Measurements from ENCODE around the gene SLC16A3.
"Not testable (repeated sequence)": the region's sequence is repeated elsewhere in the genome, so short reads cannot be mapped to it uniquely, and the experiment has no call there.

SLC16A3 gene

GRCh38 chr17:82228842-82229697 is at the start of gene SLC16A3:
Gene SLC16A3, plus strand, starts transcription at chr17:82229042. Its CDS starts 6,967 bp downstream, at chr17:82236009.
- no peak for DNase-seq

DNA sequence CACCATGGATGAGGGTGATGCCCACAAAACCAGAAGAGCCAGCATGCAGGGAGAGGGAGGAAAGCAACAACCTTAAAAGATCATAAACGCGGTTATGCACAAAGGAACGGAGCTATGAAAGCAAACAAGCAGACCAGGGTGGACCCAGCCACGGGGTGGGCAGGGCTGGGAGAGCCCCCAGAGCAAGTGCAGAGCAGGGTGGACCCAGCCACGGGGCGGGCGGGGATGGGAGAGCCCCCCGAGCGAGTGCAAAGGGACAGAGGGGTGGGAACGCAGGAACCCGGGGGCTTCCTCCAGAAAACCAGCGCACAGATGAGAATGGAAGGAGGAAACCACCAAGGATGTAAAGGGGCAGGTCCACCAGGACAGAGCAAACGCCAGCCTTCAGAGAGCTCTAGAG is 49.4 kb upstream of the SLC16A3 start:
- DNase-seq: no peak

DNA sequence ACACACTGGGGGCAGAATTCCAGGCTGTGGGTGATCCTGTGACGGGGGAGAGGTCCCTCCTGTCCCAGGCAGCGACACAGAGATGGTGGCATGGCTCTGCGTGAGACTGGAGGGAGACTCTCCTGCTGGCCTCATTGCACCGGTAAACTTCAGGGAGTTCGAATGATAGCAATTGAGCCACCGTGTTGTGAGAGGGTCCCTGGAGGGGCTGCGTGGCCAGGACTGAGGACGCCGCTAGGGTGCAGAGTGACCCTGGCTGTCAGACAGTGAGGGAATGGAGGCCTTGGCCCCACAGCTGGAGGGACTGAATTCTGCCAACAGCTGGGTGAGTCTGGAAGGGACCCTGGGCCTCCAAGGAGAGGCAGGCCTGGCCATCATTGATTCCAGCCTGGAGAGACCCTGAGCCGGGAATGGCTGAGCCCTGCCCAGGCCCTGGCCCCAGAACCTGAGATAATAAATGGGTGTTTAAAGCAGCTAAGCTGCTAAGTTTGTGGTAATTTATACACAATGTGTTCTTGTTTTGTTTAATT is 48.8 kb upstream of the SLC16A3 start:
- no peak for DNase-seq

DNA sequence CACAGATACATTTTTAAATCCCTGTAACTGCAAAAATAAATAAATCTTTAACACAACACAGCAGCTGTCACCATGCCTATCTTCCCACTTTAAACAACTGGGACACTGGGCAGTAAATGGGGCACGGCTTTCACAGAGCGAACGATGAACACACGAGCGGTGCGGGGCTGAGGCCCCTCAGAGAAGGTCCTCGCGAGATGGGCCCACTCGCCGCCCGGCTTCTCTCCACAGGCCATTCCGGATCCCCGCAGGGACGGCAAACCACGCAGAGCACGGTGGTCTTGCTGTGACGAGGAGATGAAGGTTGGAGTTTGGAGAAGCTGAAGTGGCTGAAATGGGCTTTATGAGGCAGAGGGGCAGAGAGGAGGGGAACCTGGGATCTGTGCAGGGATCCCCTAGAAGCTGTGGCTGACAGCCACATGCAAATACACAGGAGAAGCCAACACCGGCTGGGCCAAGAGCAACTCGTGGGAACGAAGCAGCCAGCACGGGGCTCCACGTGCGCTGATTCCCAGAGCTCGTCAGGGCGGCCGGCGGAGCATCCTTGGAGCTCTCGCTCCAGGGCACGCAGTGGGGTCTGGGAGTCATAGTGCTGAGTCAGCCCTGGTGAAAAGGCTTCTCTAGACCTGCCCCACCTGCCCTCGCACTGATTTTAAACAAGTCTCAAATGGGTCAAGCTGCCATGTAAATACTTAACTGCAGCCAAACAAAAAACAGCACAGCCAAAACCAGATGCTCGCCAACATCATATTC is 47.9 kb upstream of the SLC16A3 start:
- DNase-seq: no peak

DNA sequence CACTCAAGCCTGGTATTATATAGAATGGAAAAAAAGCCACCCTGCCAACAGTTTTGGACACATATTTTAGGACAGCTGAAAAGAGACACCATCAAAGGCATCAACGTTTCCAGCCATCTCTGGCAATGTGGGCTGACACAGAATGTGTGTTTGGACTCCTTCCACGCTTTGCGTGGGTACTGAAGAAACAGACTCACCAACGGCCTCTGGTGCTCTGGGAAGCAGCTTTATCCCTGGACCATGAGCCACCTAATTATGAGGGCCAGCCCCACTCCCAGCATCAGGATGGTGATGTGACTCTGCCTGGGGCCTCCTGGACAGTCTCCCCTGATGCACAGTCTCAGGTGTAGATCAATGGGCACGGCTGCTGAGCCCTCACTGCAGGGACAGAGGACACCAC is 44.1 kb upstream of the SLC16A3 start:
- DNase-seq: no peak

DNA sequence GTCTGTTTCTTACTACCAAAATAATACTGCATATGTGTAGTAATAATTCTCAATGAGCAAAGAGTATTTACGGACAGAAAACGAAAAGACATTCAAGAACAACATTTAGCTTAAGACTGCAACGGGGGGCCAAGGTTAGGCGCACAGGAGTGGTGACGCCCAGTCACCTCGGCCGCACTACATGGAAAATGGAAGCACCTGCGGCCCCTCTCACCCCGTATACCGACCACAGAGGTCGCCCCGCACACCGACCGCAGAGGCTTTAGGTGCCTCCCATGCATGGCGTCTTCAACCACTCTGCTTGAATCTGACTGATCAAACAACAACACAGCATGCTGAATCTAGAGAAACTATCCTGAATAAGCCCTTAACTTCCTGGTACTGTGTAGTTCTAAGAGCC is 42.6 kb upstream of the SLC16A3 start:
- no peak for DNase-seq

- DNase-seq: no peak
These were observed 41.3 kb upstream of the SLC16A3 start for GRCh38 chr17:82187500-82187899.

GRCh38 chr17:82188001-82188961 is 40.6 kb upstream of the SLC16A3 start:
- no peak for DNase-seq

DNA sequence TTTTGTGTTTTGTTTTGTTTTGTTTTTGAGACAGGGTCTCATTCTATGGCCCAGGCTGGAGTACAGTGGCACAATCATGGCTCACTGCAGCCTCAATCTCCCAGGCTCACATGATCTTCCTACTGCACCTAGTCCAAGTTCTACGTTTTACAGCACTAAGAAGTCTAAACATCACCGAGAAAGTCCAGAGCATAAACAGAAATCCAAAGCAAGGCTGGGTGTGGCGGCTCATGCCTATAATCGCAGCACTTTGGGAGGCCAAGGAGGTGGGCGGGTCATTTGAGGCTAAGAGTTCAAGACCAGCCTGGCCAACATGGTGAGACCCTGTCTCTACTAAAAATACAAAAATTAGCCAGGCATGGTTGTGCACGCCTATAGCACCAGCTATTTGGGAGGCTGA is 35.8 kb upstream of the SLC16A3 start:
- not testable (repeated sequence) for DNase-seq

DNA sequence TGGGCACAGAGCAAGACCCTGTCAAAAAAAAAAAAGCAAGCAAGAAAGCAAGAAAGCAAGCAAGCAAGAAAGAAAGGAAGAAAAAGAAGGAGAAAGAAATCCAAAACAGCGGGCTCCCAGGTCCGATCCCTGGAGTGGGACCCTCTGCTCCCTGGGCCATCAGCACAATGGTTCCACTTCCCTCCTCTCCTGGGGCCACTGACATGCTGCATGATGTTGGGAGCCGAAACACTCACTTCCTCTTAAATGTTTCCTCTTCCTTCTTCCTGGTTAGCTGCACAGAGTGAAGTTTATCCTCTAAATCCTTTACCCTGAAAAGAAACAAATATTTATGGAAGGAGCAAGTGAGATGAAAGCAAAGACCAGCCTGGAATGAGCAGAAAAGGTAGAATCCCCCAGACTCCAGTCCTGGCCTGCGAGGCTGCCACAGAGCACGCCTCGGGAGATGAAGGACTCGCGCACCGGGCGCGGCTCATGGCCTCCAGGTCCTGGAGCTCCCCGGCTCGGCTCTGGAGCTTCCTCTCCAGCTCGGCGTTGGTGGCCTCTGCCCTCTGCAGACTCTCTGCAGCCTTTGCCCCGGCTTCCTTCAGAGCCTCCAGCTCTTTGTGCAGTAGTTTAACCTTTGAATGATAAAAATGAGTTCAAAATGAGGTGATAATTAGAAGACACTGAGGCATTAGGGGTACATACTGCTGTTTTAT is 35.2 kb upstream of the SLC16A3 start:
- no peak for DNase-seq

DNA sequence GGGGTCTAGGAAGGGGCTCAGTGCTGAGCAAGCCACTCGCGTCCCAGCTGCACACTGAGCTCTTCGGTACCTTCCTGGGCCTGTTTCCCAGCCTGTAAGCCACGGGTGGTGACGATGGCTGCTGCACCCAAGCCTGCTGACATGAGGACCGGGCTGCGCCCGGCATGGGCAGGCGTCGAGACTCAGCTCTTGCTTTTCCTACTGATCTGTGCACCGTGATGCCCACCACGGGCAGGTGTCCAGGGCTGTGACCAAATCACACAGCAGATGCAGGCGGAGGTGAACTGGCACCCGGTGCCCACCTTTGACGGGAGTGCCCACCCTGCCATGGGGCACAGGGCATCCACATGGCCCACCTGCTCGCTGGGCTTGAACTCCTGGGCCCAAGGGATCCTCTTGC is 34.1 kb upstream of the SLC16A3 start:
- DNase-seq: no peak

DNA sequence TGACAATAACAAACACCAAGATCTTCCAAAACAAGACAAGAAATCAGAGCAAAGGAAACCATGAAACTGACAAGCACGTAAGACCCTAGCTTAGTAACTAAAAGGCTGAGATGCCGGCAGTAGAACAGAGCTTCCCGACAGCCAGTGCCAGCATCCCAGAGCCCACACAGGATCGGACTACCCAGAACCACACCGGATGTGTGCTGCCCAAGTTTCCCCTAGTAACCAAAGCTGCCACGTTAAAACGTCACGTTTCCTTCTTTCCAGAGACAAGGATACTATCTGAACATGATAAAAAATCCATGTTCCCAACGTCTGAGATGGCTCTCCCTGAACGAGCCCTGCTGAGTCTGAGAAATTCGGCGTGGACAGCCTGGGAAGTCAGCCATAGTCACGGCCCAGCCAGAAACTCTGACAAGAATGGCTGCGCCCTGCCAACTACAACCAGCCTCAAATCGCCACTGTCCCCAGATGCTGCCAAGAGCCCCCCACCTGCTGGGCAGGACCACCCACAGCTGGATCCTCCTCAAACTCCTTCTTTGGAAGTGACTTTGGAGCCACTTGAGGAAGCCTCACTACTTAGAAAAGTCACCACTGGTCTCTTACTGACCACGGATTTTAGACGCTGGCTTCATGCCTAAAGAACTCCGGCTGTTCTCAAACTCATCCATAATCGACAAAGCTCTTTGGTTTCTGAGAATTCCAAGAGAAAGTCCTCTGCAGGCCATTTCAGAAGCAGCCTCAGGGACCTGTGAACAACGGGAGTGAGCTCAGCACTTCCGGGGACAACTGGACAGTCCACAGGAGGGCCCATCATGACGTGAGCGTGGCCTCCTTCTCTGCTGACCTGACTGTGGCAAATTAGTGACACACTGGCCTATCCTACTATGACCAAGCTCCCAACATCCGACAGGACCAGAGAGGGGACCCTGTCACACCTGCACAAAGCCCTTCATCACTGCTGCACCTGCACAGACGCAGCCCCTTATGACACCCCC is 32.9 kb upstream of the SLC16A3 start:
- no peak for DNase-seq

- no peak for DNase-seq
These were observed 30.8 kb upstream of the SLC16A3 start for GRCh38 chr17:82198092-82198491.

DNA sequence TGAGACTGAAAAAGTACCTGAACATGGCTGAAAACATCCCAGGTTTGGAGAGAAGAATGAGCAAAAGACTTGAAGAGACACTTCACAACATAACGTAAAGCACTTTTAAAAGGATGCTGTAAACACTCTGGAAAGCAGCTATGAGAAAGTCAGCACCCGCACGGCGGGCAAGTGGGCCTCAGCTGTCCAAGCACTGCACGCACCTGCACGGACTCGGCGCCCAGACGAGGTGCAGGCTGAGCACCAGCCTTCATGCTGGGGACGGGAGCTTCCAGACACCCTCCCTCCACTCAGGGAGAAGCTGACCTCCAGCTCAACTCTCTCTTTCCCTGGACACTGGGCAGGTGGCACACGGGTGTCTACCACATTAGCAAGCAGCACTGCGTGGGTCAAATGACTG is 29.3 kb upstream of the SLC16A3 start:
- no peak for DNase-seq

DNA sequence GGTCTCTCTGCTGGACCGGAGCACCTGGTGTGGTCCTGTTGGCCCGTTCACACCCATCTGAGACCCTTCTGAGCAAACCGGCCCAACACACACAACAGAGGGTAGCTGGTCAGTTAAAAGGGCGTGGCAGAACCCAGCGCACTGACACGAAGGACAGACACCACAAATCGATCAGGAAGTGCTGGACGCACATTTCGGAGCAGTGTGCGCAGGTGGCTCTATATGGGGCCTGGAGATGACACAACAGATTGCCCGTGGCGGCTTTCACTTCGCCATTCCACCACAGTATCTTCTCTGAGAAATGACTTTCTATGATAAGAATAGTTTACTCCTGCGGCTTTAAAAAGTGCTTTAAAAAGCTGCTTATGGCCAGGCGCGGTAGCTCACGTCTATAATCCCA is 28.7 kb upstream of the SLC16A3 start:
- DNase-seq: no peak

GRCh38 chr17:82200743-82201497 is 27.9 kb upstream of the SLC16A3 start:
- no peak for DNase-seq

DNA sequence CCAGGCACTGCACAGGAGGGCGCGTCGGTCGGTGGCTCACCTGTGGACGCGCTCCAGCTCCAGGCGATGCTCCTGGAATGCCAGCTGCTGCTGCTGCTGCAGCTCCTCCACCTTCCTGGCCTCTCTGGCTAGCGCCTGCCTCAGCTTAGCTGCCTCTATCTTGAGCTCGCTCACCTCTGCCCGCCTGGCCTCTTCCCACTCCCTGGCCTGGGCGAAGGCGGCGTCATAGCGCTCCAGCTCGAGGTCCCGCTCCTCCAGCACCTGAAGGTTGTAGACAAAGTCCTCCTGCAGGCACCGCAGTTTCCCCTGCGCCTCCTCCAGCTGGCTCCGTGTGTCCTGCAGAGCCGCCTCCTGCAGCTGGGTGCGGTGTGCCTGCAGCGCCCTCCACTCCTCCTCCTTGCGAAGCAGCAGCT is 27.3 kb upstream of the SLC16A3 start:
- DNase-seq: no peak

- DNase-seq: no peak
These were observed 25.9 kb upstream of the SLC16A3 start for GRCh38 chr17:82202981-82203380.

DNA sequence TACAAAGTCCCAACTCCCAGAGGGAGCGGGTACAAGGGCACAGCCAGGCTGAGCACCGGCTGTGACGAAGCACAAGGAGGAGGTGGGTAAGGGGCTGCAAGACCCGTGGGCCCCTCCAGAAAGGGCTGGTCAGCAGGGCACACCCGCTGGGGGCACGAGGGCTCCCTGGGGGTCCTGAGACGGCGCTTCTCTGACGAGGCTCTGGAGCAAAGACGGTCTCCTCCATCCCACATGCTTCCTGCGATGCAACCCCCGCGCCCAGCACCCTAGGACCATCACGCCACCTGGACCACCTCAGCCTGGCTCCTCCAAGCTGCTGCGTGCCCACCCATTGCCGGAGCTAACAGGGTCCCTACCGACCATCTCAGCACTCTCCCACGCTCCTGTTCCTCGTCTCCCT is 24.9 kb upstream of the SLC16A3 start:
- no peak for DNase-seq
